ENCODE measurements around the gene TM9SF1. TPM values are rescaled to one million over a fixed set of nuclear protein-coding genes. Genes with fewer than 3 reads are reported as not detected.

Gene TM9SF1
- total RNA-seq = 10 to 100 TPM; 23.5 to 42.7 TPM

- H3K27ac ChIP-seq = peak within 1 kb of the TSS; percentile 95 to 96
- no peaks in the 10 kb centered on the region for H3K27me3 ChIP-seq
- no peaks in the 10 kb centered on the region for H3K9me3 ChIP-seq
- H3K36me3 ChIP-seq = peaks cover 15% of the 10 kb centered on the region
- H3K4me3 ChIP-seq = peak within 1 kb of the TSS; percentile 88 to 89
- peaks cover 0 to 38% of the 10 kb centered on the region in 2 donors for H3K4me1 ChIP-seq
- TF ChIP-seq, protein P1, sequence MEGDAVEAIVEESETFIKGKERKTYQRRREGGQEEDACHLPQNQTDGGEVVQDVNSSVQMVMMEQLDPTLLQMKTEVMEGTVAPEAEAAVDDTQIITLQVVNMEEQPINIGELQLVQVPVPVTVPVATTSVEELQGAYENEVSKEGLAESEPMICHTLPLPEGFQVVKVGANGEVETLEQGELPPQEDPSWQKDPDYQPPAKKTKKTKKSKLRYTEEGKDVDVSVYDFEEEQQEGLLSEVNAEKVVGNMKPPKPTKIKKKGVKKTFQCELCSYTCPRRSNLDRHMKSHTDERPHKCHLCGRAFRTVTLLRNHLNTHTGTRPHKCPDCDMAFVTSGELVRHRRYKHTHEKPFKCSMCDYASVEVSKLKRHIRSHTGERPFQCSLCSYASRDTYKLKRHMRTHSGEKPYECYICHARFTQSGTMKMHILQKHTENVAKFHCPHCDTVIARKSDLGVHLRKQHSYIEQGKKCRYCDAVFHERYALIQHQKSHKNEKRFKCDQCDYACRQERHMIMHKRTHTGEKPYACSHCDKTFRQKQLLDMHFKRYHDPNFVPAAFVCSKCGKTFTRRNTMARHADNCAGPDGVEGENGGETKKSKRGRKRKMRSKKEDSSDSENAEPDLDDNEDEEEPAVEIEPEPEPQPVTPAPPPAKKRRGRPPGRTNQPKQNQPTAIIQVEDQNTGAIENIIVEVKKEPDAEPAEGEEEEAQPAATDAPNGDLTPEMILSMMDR (IDR thresholded peaks at IDR 0.05) = no peak
- peak; percentile 87 for DNase-seq (ENCODE audit: low spot score)
These were observed at the start of gene TM9SF1 for GRCh38 chr14:24195186-24196070. Gene TM9SF1, minus strand, starts transcription at chr14:24195441. Its CDS starts 422 bp downstream, at chr14:24195019.

GRCh38 chr14:24243336-24243836, 48.1 kb upstream of the TM9SF1 start:
- Histone ChIP-seq H3K4me3 (peak overlapping the region; percentile 63), H3K27ac (peak overlapping the region; percentile 96 to 99), H3K9me3 (no peaks in the 10 kb centered on the region), H3K4me1 (peaks cover 0 to 40% of the 10 kb centered on the region in 2 donors), H3K36me3 (peaks cover 28% of the 10 kb centered on the region), H3K27me3 (no peaks in the 10 kb centered on the region)
- peak; percentile 63 for DNase-seq (ENCODE audit: low spot score)
- TF ChIP-seq, protein P1 (IDR thresholded peaks at IDR 0.05) = no peak

- H3K4me1 ChIP-seq = peaks cover 0 to 40% of the 10 kb centered on the region in 2 donors
- H3K36me3 ChIP-seq = peaks cover 43% of the 10 kb centered on the region
- TF ChIP-seq, protein P1 (IDR thresholded peaks at IDR 0.05) = peak; percentile 47 to 66
- no peaks in the 10 kb centered on the region for H3K27me3 ChIP-seq
- peak overlapping the region; percentile 96 to 99 for H3K27ac ChIP-seq
- H3K9me3 ChIP-seq = no peaks in the 10 kb centered on the region
- peak overlapping the region; percentile 63 for H3K4me3 ChIP-seq
- DNase-seq (ENCODE audit: low spot score) = peak; percentile 90
These were observed 46.7 kb upstream of the TM9SF1 start for GRCh38 chr14:24241829-24242443.

DNA sequence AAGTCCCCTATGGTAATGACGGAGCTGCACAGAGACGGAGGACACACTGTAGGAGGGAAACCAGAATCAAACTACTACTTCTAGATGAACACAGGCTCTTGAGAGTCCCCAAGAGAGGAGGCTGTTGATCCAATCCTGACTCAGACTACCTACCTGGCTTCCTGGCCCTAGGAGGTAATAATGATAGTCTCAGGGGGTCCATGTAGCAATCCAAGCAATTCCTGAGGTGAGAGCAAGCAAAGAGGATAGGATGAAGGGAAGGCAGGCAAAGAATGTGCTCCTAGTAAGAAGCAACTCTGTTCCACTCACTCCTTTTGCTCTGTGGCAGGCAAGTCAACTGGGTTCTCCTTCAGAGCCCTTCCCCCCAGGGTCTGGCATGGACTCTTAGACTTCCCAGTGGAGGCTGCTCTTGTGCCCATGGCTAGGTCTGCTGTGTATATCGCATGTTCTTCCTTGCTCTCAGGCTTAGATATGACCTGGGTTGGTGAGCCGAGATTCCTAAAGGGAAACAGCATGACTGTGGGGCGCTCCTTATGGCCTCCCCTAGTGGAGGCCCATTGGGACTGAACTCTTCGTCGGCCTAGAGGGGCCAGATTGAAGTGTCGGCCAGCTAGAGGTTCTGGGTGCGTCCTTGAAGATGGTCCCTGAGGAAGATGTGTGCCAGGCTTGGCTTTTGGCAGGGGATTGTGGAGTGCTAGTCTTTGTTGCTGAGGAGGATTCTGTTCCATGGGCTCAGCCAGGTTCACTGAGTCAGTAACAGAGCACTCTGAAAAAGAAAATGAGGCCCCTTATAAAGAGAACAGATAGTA, 45.1 kb upstream of the TM9SF1 start:
- Histone ChIP-seq H3K4me1 (peaks cover 0 to 40% of the 10 kb centered on the region in 2 donors), H3K4me3 (no peak overlapping the region), H3K36me3 (peaks cover 58% of the 10 kb centered on the region), H3K27me3 (no peaks in the 10 kb centered on the region), H3K9me3 (no peaks in the 10 kb centered on the region), H3K27ac (peak overlapping the region in 1 of 2 donors; percentile 99)
- no peak for DNase-seq (ENCODE audit: low spot score)
- TF ChIP-seq, protein P1 (IDR thresholded peaks at IDR 0.05) = no peak

GRCh38 chr14:24238527-24239037, 43.3 kb upstream of the TM9SF1 start:
- no peak for DNase-seq (ENCODE audit: low spot score)
- peaks cover 58% of the 10 kb centered on the region for H3K36me3 ChIP-seq
- no peaks in the 10 kb centered on the region for H3K27me3 ChIP-seq
- H3K4me3 ChIP-seq = no peak overlapping the region
- H3K4me1 ChIP-seq = peaks cover 0 to 46% of the 10 kb centered on the region in 2 donors
- TF ChIP-seq, protein P1 (IDR thresholded peaks at IDR 0.05) = no peak
- no peaks in the 10 kb centered on the region for H3K9me3 ChIP-seq
- no peak overlapping the region for H3K27ac ChIP-seq

Measured in right atrium auricular region (tissue), 2 donors.